ENCODE measurements around the gene AP2B1. TPM values are rescaled to one million over a fixed set of nuclear protein-coding genes. Genes with fewer than 3 reads are reported as not detected.
"Not testable (repeated sequence)": the region's sequence is repeated elsewhere in the genome, so short reads cannot be mapped to it uniquely, and the experiment has no call there.

AP2B1 gene
- total RNA-seq, 2 experiments from 2014 or later = 28.9 to 76.0 TPM

DNA sequence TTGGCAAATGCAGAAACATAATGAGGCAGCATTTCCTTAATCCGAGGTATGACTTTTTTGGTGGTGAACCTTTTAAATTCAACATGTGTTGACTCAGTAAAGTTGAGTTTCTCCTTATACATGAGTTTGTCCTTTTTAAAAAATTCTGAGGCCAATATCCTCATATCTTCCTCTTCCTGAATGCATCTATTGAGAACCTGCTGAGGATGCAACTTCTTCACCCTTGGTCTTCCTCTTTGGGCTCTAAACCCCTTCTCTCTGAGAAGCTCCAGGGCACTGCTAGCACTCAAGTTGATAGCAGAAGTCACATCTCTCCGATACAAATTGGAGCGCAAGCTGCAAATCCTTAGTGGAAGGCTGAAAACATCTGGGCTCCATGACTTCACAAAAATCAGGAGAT lies 29.8 kb upstream of the AP2B1 start:
- no peaks in the 10 kb centered on the region for H3K4me1 ChIP-seq (ENCODE audit: insufficient read depth, low read length, poor library complexity, severe bottlenecking)
- H3K27ac ChIP-seq (ENCODE audit: low read depth, low read length, poor library complexity, severe bottlenecking) = no peak overlapping the region
- H3K9me2 ChIP-seq (ENCODE audit: insufficient read depth, low read length) = no peaks in the 10 kb centered on the region
- H2AFZ ChIP-seq (ENCODE audit: low read length) = no peak overlapping the region
- H3K4me3 ChIP-seq (ENCODE audit: low read depth, low read length, poor library complexity, severe bottlenecking) = no peak overlapping the region
- no TSS peak for BruUV-seq (replicated peaks)
- H4K20me1 ChIP-seq (ENCODE audit: insufficient read depth, low read length) = no peaks in the 10 kb centered on the region
- ChIA-PET POLR2A (no interaction called here), CTCF (ENCODE audit: unreplicated experiment) (no interaction called here)
- no peak for DNase-seq (ENCODE audit: low spot score)
- intact Hi-C loops (cut with micrococcal nuclease; ENCODE audit: unreplicated experiment) = no loop called here
- H3K79me2 ChIP-seq (ENCODE audit: insufficient read depth, low read depth, low read length) = no peaks in the 10 kb centered on the region
- no peak for TF ChIP-seq EZH2phosphoT487 (IDR thresholded peaks at IDR 0.05; ENCODE audit: borderline replicate concordance, low read depth, low read length)
- TF ChIP-seq, protein P1, sequence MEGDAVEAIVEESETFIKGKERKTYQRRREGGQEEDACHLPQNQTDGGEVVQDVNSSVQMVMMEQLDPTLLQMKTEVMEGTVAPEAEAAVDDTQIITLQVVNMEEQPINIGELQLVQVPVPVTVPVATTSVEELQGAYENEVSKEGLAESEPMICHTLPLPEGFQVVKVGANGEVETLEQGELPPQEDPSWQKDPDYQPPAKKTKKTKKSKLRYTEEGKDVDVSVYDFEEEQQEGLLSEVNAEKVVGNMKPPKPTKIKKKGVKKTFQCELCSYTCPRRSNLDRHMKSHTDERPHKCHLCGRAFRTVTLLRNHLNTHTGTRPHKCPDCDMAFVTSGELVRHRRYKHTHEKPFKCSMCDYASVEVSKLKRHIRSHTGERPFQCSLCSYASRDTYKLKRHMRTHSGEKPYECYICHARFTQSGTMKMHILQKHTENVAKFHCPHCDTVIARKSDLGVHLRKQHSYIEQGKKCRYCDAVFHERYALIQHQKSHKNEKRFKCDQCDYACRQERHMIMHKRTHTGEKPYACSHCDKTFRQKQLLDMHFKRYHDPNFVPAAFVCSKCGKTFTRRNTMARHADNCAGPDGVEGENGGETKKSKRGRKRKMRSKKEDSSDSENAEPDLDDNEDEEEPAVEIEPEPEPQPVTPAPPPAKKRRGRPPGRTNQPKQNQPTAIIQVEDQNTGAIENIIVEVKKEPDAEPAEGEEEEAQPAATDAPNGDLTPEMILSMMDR (conservative IDR thresholded peaks at IDR 0.05; ENCODE audit: low read length) = no peak
- H3K36me3 ChIP-seq (ENCODE audit: insufficient read depth, low read length) = no peaks in the 10 kb centered on the region
- no peaks in the 10 kb centered on the region for H3K9me3 ChIP-seq (ENCODE audit: low read length)
- no peak overlapping the region for H3K4me2 ChIP-seq (ENCODE audit: low read length)

DNA sequence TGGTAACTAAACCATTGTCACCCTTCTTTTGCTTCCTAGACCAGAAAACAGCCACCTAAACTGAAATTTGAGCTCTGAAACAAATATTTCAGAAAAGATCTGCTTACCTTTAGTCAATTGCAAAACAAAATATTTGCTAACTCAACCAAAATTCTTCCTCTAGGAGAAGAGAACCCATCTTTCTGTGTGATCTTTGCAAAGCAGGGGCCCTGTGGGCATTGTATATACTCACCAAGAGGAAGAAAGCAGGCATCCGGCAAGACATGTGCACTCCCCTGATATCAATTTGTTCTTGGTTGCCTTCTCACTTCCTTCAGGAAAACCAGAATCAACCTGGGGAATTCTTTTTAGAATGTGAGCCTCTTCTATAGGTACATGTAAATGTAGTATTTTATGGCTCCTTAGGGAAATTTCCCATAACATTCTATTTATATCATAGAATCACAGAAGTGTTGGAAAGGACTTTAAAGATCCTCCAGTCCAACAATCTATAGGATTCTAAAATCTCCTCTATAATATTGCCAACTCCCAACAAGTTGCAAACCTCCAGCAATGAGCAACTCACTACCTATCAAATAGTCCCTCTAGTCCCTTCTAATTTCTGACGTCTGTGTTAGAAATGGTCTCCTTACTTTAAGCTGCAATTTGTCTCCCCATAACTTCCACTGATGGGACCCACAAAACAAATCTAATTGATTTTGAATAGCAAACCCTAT lies 27.5 kb upstream of the AP2B1 start:
- CTCF ChIA-PET (ENCODE audit: unreplicated experiment) = no interaction called here
- Histone ChIP-seq H3K79me2 (ENCODE audit: insufficient read depth, low read depth, low read length) (no peaks in the 10 kb centered on the region), H3K4me1 (ENCODE audit: insufficient read depth, low read length, poor library complexity, severe bottlenecking) (no peaks in the 10 kb centered on the region), H3K9me3 (ENCODE audit: low read length) (no peaks in the 10 kb centered on the region), H3K36me3 (ENCODE audit: insufficient read depth, low read length) (no peaks in the 10 kb centered on the region), H3K27ac (ENCODE audit: low read depth, low read length, poor library complexity, severe bottlenecking) (no peak overlapping the region), H3K4me3 (ENCODE audit: low read depth, low read length, poor library complexity, severe bottlenecking) (no peak overlapping the region), H2AFZ (ENCODE audit: low read length) (no peak overlapping the region), H3K9me2 (ENCODE audit: insufficient read depth, low read length) (no peaks in the 10 kb centered on the region), H4K20me1 (ENCODE audit: insufficient read depth, low read length) (no peaks in the 10 kb centered on the region), H3K4me2 (ENCODE audit: low read length) (no peak overlapping the region)
- BruUV-seq (replicated peaks) = no TSS peak
- intact Hi-C loops (cut with micrococcal nuclease; ENCODE audit: unreplicated experiment) = no loop called here
- POLR2A ChIA-PET = no interaction called here
- TF ChIP-seq EZH2phosphoT487 (IDR thresholded peaks at IDR 0.05; ENCODE audit: borderline replicate concordance, low read depth, low read length) = no peak
- TF ChIP-seq, protein P1 (conservative IDR thresholded peaks at IDR 0.05; ENCODE audit: low read length) = no peak
- DNase-seq (ENCODE audit: low spot score) = no peak

DNA sequence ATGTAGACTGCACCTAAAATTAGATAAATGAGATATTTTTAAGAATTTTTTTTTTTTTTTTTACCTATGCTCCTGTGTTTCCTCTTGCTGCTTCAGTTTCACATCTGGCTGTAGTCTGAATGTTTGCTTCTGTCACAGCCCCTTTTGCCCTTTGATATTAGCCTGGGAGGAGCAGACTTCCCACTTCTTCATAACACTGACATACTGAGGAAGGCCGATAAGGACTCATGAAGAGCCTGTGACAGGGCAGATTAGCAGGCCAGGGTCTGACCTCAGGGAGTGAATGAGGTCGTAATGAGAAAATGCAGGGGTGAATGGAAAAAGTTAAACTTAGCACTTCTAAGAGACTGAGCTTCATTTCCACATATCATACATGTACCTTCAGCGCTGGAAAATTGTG lies 26.4 kb upstream of the AP2B1 start, which contains the start of gene SLFN14:
Gene SLFN14, minus strand, starts transcription at position 117 of the 400 bp plus-strand sequence. CDS start 2,757 bp downstream, outside the sequence.
- Histone ChIP-seq H4K20me1 (ENCODE audit: insufficient read depth, low read length) (no peaks in the 10 kb centered on the region), H3K4me1 (ENCODE audit: insufficient read depth, low read length, poor library complexity, severe bottlenecking) (no peaks in the 10 kb centered on the region), H3K36me3 (ENCODE audit: insufficient read depth, low read length) (no peaks in the 10 kb centered on the region), H3K9me2 (ENCODE audit: insufficient read depth, low read length) (no peaks in the 10 kb centered on the region), H3K4me2 (ENCODE audit: low read length) (no peak within 1 kb of the TSS), H3K79me2 (ENCODE audit: insufficient read depth, low read depth, low read length) (no peaks in the 10 kb centered on the region), H3K4me3 (ENCODE audit: low read depth, low read length, poor library complexity, severe bottlenecking) (no peak within 1 kb of the TSS), H3K27ac (ENCODE audit: low read depth, low read length, poor library complexity, severe bottlenecking) (no peak within 1 kb of the TSS), H2AFZ (ENCODE audit: low read length) (no peak within 1 kb of the TSS), H3K9me3 (ENCODE audit: low read length) (no peaks in the 10 kb centered on the region)
- DNase-seq (ENCODE audit: low spot score) = no peak
- BruUV-seq (replicated peaks) = no TSS peak
- intact Hi-C loops (cut with micrococcal nuclease; ENCODE audit: unreplicated experiment) = no loop called here
- ChIA-PET POLR2A (no interaction called here), CTCF (ENCODE audit: unreplicated experiment) (no interaction called here)
- no peak for TF ChIP-seq EZH2phosphoT487 (IDR thresholded peaks at IDR 0.05; ENCODE audit: borderline replicate concordance, low read depth, low read length)

DNA sequence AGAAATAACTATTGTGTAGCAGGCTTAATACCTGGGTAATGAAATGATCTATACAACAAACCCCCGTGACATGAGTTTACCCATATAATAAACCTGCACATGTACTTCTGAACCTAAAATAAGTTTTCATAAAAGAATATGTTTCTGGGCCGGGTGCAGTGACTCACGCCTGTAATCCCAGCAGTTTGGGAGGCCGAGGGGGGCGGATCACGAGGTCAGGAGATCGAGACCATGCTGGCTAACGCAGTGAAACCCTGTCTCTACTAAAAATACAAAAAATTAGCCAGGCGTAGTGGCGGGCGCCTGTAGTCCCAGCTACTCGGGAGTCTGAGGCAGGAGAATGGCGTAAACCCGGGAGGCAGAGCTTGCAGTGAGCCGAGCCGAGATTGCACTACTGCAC lies 23.9 kb upstream of the AP2B1 start:
- POLR2A ChIA-PET = interaction anchor here (0.6 kb wide), 1 partner anchor 315 kb away, joined by 3 read pairs; no protein-coding TSS in a partner anchor
- H3K79me2 ChIP-seq (ENCODE audit: insufficient read depth, low read depth, low read length); intact Hi-C loops (cut with micrococcal nuclease; ENCODE audit: unreplicated experiment); H3K4me3 ChIP-seq (ENCODE audit: low read depth, low read length, poor library complexity, severe bottlenecking); H3K9me3 ChIP-seq (ENCODE audit: low read length); H3K4me1 ChIP-seq (ENCODE audit: insufficient read depth, low read length, poor library complexity, severe bottlenecking); BruUV-seq (replicated peaks); H3K9me2 ChIP-seq (ENCODE audit: insufficient read depth, low read length); H3K36me3 ChIP-seq (ENCODE audit: insufficient read depth, low read length); H3K4me2 ChIP-seq (ENCODE audit: low read length); H2AFZ ChIP-seq (ENCODE audit: low read length); DNase-seq (ENCODE audit: low spot score); CTCF ChIA-PET (ENCODE audit: unreplicated experiment); H4K20me1 ChIP-seq (ENCODE audit: insufficient read depth, low read length); H3K27ac ChIP-seq (ENCODE audit: low read depth, low read length, poor library complexity, severe bottlenecking): not testable (repeated sequence)
